Renal cortical epithelial cell (primary cell): ENCODE results near the gene RHPN2. TPM values are rescaled to one million over a fixed set of nuclear protein-coding genes. Genes with fewer than 3 reads are reported as not detected.
"Not testable (repeated sequence)": the region's sequence is repeated elsewhere in the genome, so short reads cannot be mapped to it uniquely, and the experiment has no call there.

ENCODE experiments used
- DNase-seq: peaks from one replicate; pipeline ENCODE4 v3.0.0-alpha.2; 2011; ENCODE audit warnings: low read depth
- total RNA-seq: library from RNA; depleted of rRNA; stranded (reverse); fragments of >200 nt; gene quantifications from 2 replicates; pipeline ENCODE4 v1.2.3, GENCODE V29; 2014

Gene RHPN2
- total RNA-seq, 1 donor from 2014 or later = 92.1 TPM

DNA sequence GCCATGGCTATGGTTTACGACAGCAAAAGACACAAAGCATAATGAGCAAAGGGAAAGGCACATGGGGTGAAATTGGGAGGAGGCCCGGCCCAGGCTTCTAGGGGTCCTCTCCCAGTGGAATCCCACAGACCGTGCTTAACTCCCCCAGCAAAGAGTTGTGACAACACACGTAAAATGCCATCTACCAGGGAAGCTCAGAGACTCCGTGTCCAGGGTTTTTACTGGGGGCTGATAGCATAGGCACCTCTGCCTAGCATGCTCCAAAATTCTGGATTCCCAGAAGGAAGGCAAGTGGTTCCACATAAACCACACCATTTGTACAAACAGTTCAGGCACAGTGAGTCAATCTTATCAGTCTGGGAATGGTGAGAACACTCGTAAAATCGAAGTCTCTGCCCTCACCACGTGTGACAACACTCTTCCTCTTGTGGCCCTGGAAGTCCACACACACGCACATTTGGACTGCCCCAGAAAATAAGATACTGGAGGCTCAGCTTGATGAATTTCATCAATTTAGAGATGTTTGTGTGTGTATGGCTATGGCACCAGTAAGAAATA is 34.9 kb downstream of the RHPN2 start:
- DNase-seq = no peak

DNA sequence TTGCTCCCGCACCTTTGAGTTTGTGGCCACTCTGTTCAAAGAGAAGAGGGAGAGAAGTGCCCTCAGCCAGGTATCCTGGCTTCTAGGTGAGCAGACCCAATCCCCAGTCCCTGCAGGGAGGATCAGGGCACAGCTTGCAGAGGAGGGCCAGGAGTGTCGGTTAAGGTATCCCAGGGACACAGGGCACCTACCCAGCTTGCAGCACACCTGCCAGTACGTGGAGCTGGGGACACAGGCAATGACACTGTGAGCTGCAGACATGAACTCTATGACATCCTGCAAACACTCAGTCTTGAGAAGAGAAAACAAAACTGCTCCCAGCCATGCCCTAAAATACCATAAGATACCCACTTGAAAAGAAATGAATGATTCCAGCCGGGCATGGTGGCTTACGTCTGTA is 38.1 kb downstream of the RHPN2 start:
- DNase-seq = not testable (repeated sequence)

DNA sequence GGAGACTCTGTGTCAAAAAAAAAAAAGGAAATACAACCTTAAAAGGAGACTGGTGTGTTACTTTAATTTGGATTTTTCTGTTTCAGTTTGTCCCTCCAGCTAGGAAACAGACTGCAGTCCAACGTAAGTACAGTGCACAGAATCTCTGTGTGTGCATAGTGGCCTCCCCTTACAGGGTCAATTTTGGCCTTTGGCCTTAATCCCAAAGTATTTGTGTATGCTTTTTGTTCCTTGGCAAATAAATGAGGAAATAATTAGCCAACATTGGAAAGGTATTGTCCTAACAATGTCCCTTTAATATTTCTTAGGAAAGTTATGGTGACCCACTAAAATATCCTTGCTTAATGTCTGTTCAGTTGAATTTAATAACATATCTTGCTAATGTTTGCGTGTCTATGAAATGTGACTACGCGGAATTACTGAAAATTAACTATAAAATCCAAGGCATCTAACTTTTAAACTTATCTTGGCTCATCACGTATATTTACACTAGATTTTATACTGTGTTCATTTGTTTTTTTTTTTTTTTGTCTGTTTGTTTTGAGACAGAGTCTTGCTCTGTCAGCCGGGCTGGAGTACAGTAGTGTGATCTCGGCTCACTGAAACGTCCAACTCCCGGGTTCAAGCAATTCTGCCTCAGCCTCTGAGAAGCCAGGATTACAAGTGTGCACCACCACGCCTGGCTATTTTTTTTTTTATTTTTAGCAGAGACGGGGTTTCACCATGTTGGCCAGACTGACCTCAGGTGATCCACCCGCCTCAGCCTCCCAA is 39.0 kb downstream of the RHPN2 start:
- not testable (repeated sequence) for DNase-seq

DNA sequence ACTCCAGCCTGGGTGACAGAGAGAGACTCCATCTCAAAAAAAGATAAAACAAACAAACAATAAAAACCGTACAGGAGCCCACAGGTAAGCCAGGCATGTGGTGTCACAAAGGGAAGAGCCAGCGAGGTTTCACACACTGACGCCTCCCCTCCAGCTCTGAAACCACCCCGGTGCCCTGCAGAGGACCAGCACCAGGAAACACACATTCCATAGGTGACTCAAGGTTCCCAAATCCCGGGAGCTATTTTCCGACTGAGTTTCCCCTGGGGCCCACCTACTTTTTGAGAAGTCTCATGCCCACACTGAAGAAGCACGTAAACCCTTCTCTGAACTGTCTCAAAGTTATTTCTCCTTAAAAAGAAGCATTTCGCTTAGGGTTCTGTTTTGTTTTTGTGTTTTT is 40.3 kb downstream of the RHPN2 start:
- DNase-seq = no peak

DNA sequence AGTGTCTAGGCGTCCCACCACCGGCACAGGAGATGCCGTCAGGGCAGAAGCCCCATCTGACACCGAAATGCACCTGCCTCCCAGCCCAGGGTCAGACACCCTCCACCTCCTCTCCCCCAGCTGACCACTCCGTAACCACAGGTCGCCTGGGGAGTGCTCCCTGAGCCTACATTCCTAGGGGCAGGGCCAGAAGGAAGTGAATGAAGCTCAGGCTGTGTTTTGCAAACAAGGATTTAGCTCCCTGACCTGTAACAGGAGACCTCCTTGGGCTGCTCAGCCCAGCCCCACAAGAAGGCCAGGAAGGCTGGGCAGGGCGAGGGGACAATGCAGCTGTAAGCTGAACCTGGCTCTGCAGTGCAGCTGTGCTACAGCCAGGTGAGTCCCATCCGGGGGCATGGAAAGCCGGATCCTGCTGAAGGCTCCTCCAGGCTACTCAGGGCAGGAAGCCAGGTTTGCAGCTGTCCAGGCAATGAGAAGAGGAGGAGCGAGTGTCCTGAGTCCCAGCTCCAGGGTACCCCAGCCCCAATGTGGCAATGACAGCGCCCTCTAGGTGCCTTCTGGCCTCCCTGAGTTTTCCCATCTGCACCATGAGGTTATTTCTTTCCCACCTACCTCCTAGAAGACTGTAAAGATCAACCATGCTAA is 42.1 kb downstream of the RHPN2 start:
- no peak for DNase-seq

DNA sequence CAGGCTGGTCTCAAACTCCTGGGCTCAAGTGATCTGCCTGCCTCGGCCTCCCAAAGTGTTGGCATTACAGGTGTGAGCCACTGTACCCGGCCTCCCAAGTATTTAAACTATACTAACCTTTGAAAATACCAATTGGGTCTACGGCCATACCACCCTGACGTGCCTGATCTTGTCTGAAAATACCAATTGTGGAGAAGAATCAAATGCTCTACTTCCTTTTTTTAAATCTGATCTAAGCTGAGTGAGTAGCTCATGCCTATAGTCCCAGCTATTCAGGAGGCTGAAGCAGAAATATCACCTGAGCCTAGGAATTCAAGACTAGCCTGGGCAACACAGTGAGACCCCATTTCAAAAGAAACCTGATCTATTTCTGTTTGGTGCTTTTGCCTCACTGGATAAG is 53.8 kb downstream of the RHPN2 start:
- not testable (repeated sequence) for DNase-seq

DNA sequence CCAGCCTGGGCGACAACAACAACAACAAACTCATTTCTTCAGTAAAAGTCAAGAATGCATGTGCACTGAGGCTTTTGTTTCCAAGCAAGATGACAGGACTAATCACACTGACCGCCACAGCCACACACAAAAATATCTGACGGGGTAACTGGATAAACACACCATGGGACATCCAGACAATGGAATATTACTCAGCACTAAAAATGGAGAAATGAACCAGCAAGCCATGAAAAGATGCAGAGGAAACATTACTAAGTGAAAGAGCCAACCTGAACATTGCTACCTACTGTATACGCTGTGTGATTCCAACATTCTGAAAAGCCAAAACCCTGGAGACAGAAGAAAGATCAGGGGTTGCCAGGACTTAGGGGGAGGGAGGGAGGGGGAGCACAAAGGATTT is 56.0 kb downstream of the RHPN2 start:
- no peak for DNase-seq

DNA sequence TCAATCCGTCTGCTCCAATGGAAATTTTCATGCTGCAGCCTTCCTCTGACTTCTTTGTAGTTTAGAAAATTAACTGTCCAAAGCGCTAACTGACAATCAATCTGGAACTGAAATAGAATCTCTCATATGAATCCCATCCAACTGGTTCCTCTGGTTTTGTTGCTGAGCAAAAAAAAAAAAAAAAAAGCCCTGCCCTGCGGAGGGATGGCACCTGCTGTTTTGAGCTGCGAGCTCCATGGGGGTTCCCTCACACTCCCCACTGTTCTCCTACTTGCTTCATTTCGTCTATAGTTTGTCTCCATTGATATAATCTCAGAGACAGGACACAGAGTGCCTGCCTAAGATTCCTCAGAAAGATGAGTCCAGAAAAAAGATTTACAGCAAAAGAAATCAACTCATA is 59.2 kb downstream of the RHPN2 start:
- DNase-seq = no peak

DNA sequence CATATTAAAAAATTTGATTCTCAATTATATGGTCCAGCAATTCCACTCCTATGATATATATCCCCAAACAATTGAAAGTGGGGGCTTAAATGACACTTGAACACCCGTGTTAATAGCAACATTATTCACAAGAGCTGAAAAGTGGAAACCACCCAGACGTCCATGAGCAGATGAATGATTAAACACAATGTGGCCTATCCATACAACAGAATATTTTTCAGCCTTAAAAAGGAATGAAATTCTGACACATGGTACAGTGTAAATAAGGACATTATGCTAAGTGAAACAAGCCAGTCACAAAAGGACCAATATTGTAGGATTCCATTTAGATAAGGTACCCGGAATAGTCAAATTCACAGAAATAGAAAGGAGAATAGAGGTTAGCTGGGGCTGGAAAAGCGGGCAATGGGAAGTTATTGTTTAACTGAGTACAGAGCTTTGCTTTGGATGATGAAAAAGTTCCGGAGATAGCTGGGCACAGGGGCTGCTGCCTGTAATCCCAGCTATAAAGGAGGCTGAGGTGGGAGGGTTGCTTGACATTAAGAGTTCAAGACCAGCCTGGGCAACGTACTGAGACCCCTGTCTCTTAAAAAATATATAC is 61.2 kb downstream of the RHPN2 start:
- peak; percentile 69 for DNase-seq

DNA sequence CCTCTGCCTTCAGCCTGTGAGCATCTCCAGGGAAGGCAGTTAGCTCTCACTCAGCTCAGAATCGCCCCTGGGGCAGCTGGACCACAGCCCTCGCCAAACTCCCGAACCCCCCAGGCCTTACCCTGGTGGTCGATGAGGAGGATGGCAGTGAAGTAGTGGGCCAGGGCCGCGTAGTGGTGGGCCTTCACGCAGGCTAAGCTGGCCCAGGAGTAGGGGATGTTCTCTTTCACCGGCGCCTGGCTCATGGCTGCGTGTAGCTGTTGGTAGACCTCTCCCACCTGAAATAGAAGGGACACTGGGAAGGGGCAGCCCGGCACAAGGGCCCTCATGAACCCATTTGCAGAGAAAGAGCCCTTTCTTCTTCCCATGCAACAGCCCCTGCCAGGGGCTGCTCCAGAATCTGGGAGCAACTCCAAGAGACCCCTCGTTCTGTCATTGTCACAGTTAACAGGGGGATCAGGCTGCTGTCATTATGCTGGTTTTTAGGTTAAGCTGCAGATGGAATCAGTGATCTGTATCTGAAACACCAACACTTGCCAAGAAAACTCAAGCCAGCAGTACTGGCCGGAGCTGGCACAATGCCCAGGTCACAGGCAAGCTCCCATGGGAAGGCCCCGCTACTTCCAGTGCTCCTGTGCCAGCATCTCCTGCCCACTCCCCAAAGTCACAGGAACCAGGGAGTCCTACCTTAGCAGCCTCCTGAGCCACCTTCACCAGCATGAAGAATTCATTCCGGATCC is 62.4 kb downstream of the RHPN2 start:
- DNase-seq = peak; percentile 45

DNA sequence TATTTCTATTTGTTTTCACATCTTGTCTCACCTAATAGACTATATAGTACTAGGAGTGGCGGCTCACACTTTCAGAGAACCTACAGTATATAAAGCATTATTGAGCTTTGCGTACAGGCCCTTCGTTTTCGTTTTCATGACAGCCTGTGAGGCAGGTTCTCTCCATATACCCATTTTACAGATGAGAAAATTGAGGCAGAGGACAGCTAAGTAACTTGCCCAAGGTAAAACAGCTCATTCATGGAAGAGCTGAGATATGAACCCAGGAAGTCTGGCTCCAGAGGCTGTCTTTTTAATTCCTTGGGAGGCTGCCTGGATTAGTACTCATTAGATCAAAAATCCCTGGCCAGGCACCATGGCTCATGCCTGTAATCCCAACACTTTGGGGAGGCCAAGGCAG is 63.8 kb downstream of the RHPN2 start:
- DNase-seq = no peak

DNA sequence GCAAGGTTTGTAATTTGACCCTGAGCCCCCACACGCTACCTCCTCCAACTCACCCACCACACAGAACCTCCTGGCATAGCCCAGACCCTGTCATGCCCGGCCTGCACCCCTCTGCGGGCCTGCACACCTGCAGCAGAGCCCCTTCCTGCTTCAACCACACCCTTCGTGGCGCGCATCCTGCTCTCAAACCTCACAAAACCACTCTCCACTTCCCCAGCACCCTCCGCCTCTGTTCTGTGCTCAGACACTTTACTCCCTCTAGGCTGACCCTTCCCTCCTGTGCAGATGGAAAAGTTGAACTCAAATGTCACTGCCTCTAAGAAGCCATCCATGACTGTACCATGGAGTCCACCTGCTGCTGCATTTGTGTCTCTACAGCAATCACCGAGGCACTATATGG is 64.2 kb downstream of the RHPN2 start:
- DNase-seq = no peak

DNA sequence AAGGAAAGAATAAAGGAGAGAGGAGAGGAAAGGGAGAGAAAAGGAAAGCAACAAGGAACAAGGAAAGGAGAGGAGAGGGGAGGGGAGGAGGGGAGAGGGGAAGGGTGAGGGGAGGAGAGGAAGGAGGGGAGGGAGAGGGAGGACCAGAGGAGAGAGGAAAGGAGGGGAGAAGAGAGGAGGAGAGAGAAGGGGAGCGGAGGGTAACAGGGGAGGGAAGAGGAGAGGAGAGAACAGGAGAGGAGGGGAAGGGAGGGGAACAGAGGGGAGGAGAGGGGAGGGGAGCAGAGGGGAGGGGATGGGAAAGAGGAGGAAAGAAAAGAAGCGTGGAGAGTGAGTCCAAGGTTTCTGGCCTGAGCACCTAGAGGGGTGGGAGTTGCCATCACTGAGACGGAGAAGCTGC is 66.0 kb downstream of the RHPN2 start:
- DNase-seq = no peak

DNA sequence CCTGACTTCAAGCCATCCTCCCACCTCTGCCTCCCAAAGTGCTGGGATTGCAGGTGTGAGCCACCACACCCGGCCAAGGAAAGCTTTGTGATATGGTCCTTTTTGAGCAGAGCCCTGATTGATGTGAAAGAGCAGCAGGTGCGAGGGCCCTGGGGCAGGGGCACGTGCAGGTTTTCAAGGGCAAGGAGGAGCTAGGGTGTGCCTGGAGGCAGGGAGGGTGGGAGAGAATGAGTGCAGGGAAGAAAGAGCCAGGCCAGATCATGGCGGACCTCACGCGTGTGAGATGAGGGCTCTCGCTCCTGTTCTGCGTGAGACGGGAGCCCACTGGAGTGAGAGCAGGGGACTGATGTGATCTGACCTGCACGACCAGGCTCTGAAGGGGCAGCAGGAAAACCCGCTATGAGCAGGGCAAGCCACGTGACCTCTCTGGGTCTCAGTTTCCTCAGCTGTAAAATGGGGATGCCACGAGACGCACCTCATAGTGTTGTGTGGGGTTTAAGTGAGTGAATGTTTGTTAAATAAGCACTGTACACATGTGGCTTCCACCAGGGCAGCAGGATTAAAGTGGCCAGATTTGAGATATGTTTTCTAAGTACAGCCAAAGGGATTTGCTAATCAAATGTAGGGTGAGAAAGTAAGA is 66.9 kb downstream of the RHPN2 start:
- no peak for DNase-seq

DNA sequence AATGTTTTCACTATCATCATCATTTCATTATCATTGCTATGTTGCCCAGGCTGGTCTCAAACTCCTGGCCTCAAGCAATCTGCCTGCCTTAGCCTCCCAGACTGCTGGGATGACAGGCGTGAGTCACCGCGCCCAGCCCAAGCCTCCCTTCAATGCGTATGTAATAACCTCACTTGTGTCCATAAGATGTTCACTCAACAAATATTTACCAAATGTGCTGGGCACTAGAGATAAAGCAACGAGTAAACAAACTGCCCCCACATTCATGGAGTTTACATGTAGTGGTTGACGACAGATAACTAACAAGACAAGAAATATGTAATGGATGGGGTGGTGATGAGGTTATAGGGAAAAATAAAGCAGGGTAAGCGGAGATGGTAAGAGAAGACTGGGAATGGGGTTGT is 67.6 kb downstream of the RHPN2 start:
- DNase-seq = not testable (repeated sequence)

DNA sequence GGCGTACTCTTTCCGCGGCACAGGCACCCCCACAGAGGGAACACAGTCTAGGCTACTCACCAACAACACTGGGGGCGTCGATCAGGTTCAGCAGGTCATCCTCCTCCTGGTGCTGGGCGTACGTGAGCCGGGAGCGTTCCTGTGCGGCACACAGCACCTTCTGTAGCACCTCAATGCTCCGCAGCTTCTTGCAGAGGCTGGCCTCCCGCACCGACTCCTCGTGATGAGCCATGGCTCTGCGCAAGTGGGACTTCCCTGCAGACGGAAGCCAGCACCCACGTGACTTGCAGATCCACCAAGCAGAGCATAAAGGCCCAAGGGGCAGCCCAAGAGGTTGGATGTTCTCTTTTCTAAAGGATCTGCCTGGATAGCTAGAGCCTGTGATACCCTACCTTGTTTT is 68.7 kb downstream of the RHPN2 start:
- DNase-seq = not testable (repeated sequence)

DNA sequence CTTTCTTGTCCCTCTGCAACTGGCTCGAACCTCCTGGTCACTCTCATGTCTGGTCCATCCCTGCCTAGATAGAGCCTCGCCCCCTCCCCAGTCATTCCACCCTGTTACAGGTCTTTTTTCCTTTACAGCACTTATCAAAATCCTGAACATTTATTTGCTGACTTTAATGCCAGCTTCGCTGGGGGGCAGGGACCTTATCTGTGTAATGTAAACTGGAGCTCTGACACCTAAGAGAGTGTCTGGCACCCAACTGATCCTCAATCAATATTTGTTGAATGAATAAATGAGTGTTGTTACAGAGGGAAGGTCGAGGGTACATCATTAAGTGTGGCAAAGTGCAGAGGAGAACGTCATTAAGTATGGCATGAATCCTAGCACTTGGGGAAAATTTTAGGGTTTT is 76.0 kb downstream of the RHPN2 start:
- no peak for DNase-seq

DNA sequence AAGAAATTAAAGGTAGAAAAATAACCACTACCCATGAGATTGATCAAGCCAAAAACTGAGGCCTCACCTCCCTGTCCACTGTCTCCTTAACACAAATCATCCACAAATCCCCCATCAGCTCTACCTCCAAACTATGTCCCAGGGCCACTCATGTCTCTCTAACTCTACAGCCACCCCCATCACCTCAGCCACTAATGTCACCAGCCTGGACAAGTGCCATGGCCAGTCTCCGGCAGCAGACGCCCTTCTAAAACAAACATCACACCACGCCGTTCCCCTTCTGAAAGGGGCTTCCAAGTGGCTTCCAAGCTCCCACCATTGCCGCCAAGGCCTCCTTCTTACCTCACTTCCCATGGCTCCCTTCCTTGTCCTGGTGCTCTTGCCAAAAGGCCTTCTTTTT is 76.4 kb downstream of the RHPN2 start:
- not testable (repeated sequence) for DNase-seq

DNA sequence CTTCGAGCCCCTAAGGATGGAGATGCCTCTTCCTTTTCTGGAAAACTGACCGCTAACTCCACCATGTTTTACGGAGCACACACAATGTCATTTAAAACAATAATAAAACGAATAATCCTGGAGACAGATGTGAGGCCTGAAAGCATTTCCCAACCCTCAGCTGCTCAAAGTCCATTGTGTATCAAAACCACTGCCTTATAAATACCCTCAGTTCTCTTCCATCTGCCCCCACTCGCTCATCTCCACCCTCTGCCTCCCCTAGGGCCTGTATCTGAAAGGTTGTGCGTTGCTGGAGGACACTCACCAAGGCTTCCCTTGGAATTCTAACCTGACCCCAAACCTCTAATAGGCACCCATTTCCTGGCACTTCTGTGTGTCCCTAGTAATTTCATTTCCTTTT is 82.2 kb downstream of the RHPN2 start:
- not testable (repeated sequence) for DNase-seq

DNA sequence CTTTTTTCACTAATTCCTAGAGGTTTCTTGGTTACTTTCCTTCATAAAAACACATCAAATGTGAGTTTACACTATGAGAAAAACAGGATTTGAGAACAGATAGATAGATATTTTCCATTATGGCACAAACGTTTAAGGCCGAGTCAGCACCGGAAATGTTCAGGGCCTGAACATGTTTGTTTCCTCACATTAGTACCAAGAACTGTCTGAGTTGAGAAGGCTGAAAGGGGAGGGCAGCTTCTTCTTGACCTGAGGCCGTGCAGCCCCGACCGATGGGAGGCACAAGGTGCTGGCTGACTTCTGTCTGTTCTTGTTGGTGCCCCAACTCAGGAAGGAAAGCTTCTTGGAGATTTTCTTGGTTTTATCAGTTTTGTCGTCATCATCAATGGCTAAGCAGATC is 84.9 kb downstream of the RHPN2 start:
- not testable (repeated sequence) for DNase-seq

DNA sequence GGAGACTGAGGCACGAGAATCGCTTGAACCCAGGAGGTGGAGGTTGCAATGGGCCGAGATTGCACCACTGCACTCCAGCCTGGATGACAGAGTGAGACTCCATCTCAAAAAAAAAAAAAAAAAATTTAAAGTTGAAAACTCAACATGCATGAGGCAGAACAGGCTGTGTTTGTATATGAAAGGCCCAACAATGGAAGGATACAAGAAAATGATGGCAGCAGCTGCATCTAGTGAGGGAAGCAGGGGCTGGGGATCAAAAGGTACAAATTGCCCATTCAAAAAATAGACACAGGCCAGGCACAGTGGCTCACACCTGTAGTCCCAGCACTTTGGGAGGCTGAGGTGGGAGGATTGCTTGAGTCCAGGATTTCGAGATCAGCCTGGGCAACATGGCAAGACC is 86.9 kb downstream of the RHPN2 start:
- not testable (repeated sequence) for DNase-seq

DNA sequence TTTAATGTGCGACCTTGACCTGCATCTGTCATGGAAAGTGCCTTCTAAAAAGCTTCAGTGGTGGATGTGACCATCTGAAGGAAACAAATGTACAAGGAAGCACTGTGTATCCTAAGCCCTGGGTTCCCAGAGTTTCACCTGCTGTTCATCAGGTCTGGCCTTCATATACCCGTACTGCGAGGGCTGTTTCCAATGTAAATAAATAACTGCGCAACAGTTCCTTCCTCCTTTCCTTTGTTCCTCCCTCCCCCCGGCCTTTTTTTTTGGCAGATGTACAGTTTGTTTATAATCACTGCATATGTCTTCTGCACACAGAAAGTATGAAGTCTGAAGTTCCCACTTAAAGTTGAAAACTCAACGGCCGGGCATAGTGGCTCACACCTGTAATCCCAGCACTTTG is 87.4 kb downstream of the RHPN2 start:
- no peak for DNase-seq
